ENCODE data around the gene AP3B1. TPM values are rescaled to one million over a fixed set of nuclear protein-coding genes. Genes with fewer than 3 reads are reported as not detected.

Gene AP3B1
- polyA plus RNA-seq, 1 experiment, result 67.0 TPM

- Histone ChIP-seq H3K9me3 (ENCODE audit: control insufficient read depth, insufficient read depth, low read length) (peaks cover 3% of the 10 kb centered on the region), H3K4me3 (ENCODE audit: low read depth, low read length) (no peak overlapping the region), H3K27ac (ENCODE audit: low read depth, low read length) (no peak overlapping the region), H3K27me3 (ENCODE audit: control insufficient read depth, insufficient read depth, low read length) (no peaks in the 10 kb centered on the region)
- CTCF ChIA-PET, result interaction anchor here (0.6 kb wide), 1 partner anchor 43 kb away, joined by 4 read pairs; no protein-coding TSS in a partner anchor
- POLR2A ChIA-PET, result no interaction called here
- no peak for DNase-seq (ENCODE audit: low read depth, low spot score)
- TF ChIP-seq, protein P1, sequence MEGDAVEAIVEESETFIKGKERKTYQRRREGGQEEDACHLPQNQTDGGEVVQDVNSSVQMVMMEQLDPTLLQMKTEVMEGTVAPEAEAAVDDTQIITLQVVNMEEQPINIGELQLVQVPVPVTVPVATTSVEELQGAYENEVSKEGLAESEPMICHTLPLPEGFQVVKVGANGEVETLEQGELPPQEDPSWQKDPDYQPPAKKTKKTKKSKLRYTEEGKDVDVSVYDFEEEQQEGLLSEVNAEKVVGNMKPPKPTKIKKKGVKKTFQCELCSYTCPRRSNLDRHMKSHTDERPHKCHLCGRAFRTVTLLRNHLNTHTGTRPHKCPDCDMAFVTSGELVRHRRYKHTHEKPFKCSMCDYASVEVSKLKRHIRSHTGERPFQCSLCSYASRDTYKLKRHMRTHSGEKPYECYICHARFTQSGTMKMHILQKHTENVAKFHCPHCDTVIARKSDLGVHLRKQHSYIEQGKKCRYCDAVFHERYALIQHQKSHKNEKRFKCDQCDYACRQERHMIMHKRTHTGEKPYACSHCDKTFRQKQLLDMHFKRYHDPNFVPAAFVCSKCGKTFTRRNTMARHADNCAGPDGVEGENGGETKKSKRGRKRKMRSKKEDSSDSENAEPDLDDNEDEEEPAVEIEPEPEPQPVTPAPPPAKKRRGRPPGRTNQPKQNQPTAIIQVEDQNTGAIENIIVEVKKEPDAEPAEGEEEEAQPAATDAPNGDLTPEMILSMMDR (IDR thresholded peaks at IDR 0.05; ENCODE audit: low read depth, low read length), result no peak
These were observed 229.5 kb downstream of the AP3B1 start for GRCh38 chr5:78064941-78065472.

- peaks cover 3% of the 10 kb centered on the region for H3K9me3 ChIP-seq (ENCODE audit: control insufficient read depth, insufficient read depth, low read length)
- H3K27me3 ChIP-seq (ENCODE audit: control insufficient read depth, insufficient read depth, low read length), result no peaks in the 10 kb centered on the region
- CTCF ChIA-PET, result no interaction called here
- TF ChIP-seq, protein P1 (IDR thresholded peaks at IDR 0.05; ENCODE audit: low read depth, low read length), result no peak
- POLR2A ChIA-PET, result no interaction called here
- no peak for DNase-seq (ENCODE audit: low read depth, low spot score)
- no peak overlapping the region for H3K27ac ChIP-seq (ENCODE audit: low read depth, low read length)
- no peak overlapping the region for H3K4me3 ChIP-seq (ENCODE audit: low read depth, low read length)
These were observed 231.0 kb downstream of the AP3B1 start for GRCh38 chr5:78063495-78063894.

GRCh38 chr5:78062645-78063044 is 231.9 kb downstream of the AP3B1 start:
- POLR2A ChIA-PET, result no interaction called here
- Histone ChIP-seq H3K27ac (ENCODE audit: low read depth, low read length) (no peak overlapping the region), H3K9me3 (ENCODE audit: control insufficient read depth, insufficient read depth, low read length) (no peaks in the 10 kb centered on the region; the same call in 1 of the 2 replicates), H3K4me3 (ENCODE audit: low read depth, low read length) (no peak overlapping the region), H3K27me3 (ENCODE audit: control insufficient read depth, insufficient read depth, low read length) (no peaks in the 10 kb centered on the region)
- DNase-seq (ENCODE audit: low read depth, low spot score), result no peak
- TF ChIP-seq, protein P1 (IDR thresholded peaks at IDR 0.05; ENCODE audit: low read depth, low read length), result no peak
- CTCF ChIA-PET, result no interaction called here

DNA sequence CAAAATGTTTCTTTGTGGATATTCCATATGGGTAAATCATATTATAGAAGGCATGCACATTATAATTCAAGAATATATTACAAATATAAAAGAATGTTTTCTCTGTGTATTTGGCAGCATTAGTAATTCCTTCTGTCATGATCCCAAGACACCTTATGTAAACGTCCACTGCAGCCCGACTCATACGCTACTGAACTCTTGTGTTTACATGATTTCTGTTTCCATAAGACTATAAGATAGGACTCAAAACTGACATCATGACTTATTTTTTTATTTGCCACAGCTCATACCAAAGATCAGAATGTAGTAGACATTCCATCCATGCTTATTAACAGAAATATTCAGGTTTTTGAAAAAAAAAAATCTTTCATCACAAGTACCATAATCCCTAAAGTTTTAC is 234.1 kb downstream of the AP3B1 start:
- Histone ChIP-seq H3K27ac (ENCODE audit: low read depth, low read length) (no peak overlapping the region), H3K9me3 (ENCODE audit: control insufficient read depth, insufficient read depth, low read length) (no peaks in the 10 kb centered on the region; the same call in 1 of the 2 replicates), H3K4me3 (ENCODE audit: low read depth, low read length) (no peak overlapping the region), H3K27me3 (ENCODE audit: control insufficient read depth, insufficient read depth, low read length) (no peaks in the 10 kb centered on the region)
- ChIA-PET POLR2A (no interaction called here), CTCF (no interaction called here)
- TF ChIP-seq, protein P1 (IDR thresholded peaks at IDR 0.05; ENCODE audit: low read depth, low read length), result no peak
- peak; percentile 15 for DNase-seq (ENCODE audit: low read depth, low spot score)

DNA sequence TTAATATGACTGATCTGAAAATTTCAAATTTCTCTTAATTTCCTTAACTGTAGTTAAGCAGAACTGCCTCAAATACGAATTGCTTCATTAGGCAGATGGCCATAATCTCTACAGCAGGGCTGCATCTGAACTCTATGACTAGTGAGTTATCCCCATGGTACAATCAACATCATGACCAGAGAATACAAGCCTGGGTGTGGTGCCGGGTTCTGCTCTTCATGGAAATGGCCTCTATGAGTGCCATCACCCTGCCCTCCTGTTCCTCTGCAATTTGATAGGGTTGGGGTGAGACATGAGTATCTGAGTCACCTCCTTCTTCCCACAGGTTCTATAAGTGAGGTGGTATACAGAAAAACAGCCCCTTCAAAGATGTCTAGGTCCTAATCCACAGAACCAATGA is 235.9 kb downstream of the AP3B1 start:
- TF ChIP-seq, protein P1 (IDR thresholded peaks at IDR 0.05; ENCODE audit: low read depth, low read length), result no peak
- no peak overlapping the region for H3K4me3 ChIP-seq (ENCODE audit: low read depth, low read length)
- no peak for DNase-seq (ENCODE audit: low read depth, low spot score)
- CTCF ChIA-PET, result no interaction called here
- POLR2A ChIA-PET, result no interaction called here
- no peaks in the 10 kb centered on the region for H3K27me3 ChIP-seq (ENCODE audit: control insufficient read depth, insufficient read depth, low read length)
- H3K9me3 ChIP-seq (ENCODE audit: control insufficient read depth, insufficient read depth, low read length), result no peaks in the 10 kb centered on the region
- H3K27ac ChIP-seq (ENCODE audit: low read depth, low read length), result no peak overlapping the region

Measured in AG04450 (cell line).